Stimulated activated CD4-positive, alpha-beta T cell treated with anti-CD3 and anti-CD28 coated beads, Interleukin-1b, Interleukin-23, amount 100 ng/mL, for 48 hours (primary cell): ENCODE data around the gene ENHO.

ENCODE experiments used
- DNase-seq: peaks from one replicate; pipeline ENCODE4 v3.0.0-alpha.2; 2020

ENHO gene

DNA sequence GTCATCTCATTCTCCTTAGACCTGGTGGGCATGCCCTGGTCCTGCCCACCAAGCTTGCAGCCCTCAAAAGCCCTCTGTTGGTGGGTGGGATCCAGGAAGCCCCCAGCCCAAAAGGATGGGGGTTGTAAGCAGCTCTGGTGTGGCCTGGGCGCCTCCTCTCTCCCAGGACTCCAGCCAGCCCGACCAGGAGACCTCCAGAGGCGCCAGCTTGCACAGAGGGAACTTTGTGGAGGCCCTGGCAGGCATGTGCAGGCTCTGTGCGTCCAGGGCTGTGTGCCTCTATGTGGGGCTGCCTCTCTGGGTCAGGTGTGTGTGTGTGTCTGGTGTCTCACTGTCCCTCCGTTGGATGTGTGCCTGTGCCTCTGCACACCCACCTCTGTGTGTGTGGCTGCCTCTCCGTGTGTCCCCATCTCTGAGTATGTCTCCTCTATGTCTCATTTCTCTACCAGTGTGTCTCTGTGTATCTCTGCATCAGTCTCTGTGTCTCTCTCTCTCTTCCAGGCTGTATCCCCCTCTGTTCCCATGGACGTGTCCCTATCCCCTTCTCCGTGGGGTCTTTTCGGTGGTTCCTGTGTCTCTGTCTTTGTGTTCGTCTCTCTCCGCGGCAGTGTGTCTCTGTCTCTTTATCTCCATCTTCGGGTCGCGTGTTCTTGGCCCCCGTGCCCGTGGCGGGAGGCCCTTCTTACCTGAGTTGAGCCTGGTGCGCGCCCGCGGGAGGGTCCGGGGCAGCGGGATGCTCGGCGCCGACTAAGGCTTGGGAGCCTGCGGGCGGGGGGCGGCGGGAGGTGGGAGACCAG, 501 bp downstream of the ENHO start:
- no peak for DNase-seq

GRCh38 chr9:34521406-34522045, 1.3 kb downstream of the ENHO start:
- DNase-seq, result no peak

DNA sequence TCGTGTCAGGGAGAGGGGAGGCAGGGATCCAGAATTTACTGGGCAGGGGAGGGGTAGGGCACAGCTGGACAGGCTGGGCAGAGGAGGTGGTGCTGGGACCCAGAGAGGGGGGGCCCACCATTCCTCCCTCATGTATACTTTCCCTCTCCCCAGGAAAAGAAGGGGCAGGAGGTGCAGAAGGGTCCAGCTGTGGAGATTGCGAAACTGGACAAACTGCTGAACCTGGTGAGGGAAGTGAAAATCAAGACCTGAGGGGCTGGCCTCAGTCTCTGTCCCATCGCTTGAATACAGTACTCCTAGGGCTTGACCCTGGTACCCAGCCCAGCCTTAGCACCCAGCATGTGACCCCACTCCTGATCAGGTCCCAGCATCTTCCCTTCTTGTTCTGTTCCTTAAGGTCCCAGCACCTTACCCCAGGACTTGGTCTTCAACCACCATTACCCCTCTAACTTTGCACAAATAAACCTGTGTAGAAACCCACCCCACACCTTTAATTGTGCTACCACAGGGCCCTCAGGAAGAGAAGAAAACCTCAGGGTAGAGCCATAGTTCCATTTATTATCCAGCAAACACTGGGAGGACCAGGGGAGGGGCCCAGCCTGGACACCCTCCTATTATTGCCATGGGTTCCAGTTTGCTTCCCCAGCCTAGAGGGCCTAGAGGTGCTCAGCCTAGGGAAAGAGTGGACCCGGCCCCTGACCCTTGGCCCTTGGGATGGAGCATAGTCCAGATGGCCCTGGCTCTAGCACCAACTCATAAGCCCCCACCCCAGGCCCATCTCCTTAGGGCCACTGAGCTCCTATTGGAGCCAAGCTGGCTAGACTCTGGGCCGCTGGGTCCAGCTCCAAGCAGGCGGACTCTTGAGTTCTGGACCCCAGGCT, 2.0 kb downstream of the ENHO start:
- no peak for DNase-seq

DNA sequence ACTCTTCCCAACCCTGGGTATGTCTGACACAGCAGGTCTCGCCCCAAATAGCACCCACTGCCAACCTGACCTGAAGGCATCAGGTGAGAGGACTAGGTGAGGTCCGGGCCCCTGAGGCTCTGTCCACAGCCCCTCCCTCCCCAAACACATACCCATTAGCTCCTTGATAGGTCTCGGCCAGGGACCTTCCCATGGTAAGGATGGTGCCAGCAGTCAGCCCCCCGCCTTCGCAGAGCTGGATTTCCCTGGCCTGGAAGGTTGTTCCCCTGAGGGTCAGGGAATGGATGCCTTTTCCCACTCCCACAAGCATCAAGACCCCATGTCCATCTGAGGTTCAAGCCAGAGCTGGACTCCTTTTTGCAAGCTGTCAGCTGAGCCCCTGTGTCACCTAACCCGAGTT, 2.7 kb downstream of the ENHO start:
- no peak for DNase-seq

- no peak for DNase-seq
These were observed 3.3 kb downstream of the ENHO start for GRCh38 chr9:34519321-34520020.

DNA sequence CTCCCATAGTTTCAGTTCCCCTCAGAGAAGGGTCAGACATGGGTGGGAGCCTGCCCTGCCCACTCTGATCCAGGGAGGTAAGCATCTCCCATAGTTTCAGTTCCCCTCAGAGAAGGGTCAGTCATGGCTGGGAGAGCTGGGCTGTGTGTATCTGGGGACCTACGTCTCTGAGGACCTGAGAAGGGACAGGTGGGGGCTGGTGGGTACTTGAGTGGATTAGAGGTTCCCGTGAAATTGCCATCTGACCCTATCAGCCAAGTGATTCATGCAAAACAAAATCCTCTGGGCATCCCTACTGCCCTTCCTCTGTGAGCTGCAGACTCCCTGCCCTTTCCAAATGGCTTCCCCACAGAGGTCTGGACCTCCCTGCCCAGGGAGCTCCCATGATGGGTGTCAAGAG, 3.9 kb downstream of the ENHO start:
- DNase-seq, result no peak

DNA sequence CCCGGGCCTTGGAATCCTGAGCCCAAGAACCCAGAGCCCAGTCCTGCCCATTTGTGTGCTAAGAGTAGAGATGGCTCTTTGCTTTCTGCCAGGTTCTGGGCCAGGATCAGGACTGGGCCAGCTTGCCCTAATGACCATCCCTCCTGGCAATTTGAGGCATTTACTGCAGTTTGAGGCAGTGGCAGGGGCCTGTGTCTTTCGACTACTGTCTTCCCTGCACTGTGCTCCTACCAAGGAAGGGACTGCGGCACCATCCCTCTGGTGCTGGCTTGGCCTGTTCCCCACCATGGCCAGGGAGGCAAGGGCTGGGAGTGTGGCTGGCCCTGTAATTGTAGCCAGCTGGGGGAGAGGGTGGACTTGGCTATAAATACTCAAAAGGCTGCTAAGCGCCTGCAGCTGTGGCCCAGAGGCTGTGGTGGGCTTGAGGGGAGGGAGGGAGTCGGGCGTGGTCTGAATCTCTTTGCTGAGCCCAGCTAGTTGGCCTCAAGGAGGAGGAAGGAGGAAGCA, 4.6 kb downstream of the ENHO start:
- DNase-seq, result no peak

- no peak for DNase-seq
These were observed 5.6 kb downstream of the ENHO start for GRCh38 chr9:34517185-34517584.

- no peak for DNase-seq
These were observed 6.8 kb downstream of the ENHO start for GRCh38 chr9:34515959-34516358.

DNA sequence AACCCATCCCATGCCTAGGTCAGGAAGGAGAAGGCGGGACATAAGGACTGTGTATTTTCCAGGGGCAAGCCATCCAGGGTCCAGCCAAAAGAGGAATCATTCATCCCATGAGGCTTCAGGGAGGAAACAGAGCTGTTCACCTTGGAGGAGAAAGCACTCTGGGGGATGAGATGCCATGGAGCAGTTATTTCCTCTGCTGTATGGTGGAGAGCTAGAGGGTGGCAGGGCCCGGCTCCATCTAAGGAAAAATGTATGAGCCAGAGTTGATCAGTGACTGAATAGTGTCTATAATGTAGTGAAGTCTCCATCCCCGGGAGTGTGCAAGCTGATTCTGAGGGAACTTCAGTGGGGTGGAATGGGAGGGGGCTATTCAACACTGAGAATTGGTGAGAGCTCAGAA, 8.0 kb downstream of the ENHO start:
- DNase-seq, result no peak

- DNase-seq, result no peak
These were observed 8.4 kb downstream of the ENHO start for GRCh38 chr9:34514401-34514800.

DNA sequence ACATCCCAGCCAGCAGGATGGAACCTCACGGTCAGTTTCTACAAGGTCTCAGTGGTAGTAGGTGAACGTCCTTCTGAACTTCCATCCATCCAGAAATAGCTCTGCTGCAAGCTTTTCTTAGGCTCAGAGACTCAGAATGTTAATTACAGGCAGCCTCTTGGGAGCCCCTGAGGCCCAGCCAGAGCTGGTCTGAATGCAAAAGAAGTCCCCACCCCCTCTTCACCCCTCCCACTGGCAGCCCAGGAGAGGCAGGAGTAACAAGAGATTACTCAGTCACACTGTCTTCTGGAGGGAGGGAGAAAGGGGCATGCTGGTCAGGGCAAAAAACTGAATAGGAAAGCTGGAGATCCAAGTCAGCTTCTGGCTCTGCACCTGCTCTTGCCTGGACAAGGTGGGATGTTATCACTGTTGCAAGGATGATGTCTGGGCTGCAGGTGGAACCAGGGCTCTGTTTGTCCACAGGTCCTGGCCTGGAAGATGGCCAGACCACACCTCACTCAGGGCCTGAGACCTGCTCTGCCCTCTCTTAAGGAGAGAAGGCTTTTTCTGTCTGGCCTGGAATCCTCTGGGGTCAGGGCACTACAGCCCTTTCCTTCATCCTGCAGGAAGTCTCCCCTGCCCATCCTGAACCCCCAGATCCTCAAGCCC, 9.1 kb downstream of the ENHO start:
- no peak for DNase-seq

- DNase-seq, result no peak
These were observed 10.4 kb downstream of the ENHO start for GRCh38 chr9:34512131-34513078.

DNA sequence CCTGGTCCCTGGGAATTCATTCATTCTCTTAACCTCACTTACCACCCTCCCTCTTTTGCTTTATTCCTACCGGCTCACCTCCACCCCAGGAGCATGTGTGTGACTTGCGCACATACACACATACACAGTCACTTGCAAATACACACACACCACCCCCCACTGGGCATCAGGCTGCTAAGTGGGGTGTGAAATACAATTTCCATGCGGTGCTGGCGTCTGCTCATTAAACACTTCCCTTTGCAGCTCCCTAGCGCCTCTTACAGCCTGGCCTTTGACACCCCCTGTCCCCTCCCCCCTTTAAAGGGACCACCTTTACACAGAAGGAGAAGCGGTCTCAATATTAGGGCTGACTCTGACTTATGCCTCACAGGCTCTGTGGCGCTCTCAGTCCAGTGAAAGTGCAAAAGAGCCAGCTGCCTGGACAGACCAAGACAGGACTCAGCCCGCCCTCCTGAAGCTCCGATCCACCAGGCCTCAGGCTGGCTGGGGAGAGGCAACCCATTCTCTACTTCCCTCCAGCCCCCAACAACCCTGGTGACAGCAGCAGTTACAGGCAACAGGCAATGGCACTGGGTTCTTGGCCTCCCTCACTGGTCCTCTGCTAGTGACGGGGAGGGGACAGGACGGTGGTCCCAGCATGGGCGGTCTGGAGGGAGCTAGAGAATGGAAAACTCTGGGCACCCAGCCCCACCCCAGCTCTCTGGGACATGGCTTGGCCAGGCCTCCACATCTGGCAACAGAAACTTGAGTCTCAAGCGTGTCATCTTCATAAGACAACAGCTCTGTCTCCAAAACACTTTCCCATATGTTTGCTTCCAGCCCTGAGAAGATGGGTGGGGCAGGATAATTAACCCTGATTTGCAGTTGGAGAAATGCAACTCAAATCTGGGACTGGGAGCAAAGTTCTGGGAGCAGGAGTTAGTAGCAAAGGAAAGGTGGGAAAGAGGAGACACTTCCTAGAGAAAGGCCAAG, 12.0 kb downstream of the ENHO start:
- no peak for DNase-seq

GRCh38 chr9:34508951-34509350, 13.8 kb downstream of the ENHO start:
- no peak for DNase-seq

DNA sequence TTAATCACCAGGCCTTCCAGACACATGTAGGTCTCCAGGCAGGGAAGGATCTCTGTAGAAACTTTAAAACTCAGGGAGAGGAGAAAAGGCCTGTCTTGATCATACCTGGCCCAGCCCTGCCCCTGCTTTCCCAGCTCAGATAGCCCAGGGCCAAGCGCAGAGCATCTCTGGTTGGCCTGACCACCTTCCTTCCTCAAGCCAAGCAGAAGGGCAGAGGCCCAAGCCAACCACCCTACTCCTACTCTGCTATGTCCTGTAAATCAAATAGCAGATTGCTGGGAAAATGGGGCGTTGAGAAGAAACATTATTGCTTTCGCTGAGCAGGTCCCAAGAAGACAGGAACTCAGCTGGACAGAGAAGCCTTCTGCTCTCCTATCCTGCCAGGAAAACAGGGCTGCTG, 14.3 kb downstream of the ENHO start:
- no peak for DNase-seq

GRCh38 chr9:34507966-34508365, 14.8 kb downstream of the ENHO start:
- DNase-seq, result no peak

DNA sequence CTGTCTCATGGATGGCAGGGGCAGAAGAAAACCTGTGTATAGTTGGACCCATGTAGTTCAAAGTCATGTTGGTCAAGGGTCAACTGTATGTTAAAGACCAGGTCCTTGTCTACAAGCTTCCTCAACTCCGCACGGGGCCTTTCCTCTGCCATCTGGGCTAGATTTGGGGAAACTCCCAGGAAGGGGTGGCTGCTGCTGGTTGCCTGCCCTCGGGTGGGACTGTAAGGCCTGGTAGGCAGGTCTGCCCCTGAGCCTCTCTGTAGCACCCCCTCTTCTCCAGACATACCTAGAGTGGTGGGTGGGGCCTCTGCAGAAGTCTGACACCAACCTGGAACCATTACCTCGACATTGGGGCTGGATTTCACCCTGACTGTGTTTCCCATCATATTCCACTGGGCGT, 15.2 kb downstream of the ENHO start:
- DNase-seq, result no peak

DNA sequence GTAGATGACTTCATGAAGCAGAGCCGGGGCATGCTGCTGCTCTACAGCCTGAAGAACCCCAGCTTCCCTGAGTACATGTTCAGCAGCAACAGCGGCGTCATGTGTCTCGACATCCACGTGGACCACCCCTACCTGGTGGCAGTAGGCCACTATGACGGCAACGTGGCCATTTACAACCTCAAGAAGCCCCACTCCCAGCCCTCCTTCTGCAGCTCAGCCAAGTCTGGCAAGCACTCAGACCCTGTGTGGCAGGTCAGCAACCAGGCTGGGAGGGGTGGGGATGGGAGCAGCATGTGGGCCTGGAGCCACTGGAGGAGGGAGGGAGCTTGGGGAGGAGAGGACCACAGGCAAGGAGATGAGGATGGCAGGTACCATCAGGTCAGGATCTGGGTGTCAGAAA, 16.2 kb downstream of the ENHO start:
- no peak for DNase-seq
